RWPE2 (cell line): ENCODE results near the gene WDHD1.

Source experiments
- ATAC-seq: fragments of 200-7000 bp; cut with Tn5 transposase; 3 replicates; pipeline ENCODE4 v1.9.1; 2021; ENCODE audit warnings: low read depth
- DNase-seq: peaks from one replicate; pipeline ENCODE4 v3.0.0-alpha.2; 2020; ENCODE audit warnings: low spot score
- H3K27ac ChIP-seq: fragments of 450-650 bp; 2 replicates; pipeline ENCODE4 v1.5.1; 2017; ENCODE audit warnings: mild to moderate bottlenecking; ENCODE audit not compliant: poor library complexity, severe bottlenecking
- H3K27me3 ChIP-seq: fragments of 250-450 bp; sonication (Bioruptor Pico); 2 replicates; pipeline ENCODE4 v1.5.1; 2021; ENCODE audit warnings: mild to moderate bottlenecking, moderate library complexity; ENCODE audit not compliant: insufficient read depth, poor library complexity, severe bottlenecking
- H3K36me3 ChIP-seq: fragments of 250-450 bp; sonication (Bioruptor Pico); 2 replicates; pipeline ENCODE4 v1.5.1; 2020; ENCODE audit warnings: low read depth, mild to moderate bottlenecking, moderate library complexity
- H3K4me1 ChIP-seq: fragments of 250-450 bp; sonication (Bioruptor Pico); 2 replicates; pipeline ENCODE4 v1.5.1; 2021; ENCODE audit warnings: mild to moderate bottlenecking, moderate library complexity; ENCODE audit not compliant: insufficient read depth, poor library complexity, severe bottlenecking
- H3K4me3 ChIP-seq: fragments of 250-450 bp; sonication (Bioruptor Pico); 2 replicates; pipeline ENCODE4 v1.5.1; 2021; ENCODE audit warnings: mild to moderate bottlenecking, moderate library complexity; ENCODE audit not compliant: severe bottlenecking
- H3K9me3 ChIP-seq: fragments of 250-450 bp; sonication (Bioruptor Pico); 2 replicates; pipeline ENCODE4 v1.5.1; 2021; ENCODE audit warnings: mild to moderate bottlenecking, moderate library complexity; ENCODE audit not compliant: severe bottlenecking
- CTCF ChIP-seq: fragments of 450-650 bp; IDR thresholded peaks from one replicate; pipeline ENCODE4 v1.5.1; 2017; ENCODE audit warnings: mild to moderate bottlenecking, moderate library complexity; ENCODE audit not compliant: poor library complexity, severe bottlenecking

The WDHD1 gene

GRCh38 chr14:55062517-55063351 is 35.8 kb upstream of the WDHD1 start:
- no peak for DNase-seq
- no peak overlapping the region for H3K4me3 ChIP-seq
- H3K27ac ChIP-seq: no peak overlapping the region
- no peak for TF ChIP-seq CTCF
- no peaks in the 10 kb centered on the region for H3K4me1 ChIP-seq
- no peaks in the 10 kb centered on the region for H3K27me3 ChIP-seq
- 0 out of 3 replicates have a peak, but pooled peaks have one; percentile 24 for ATAC-seq
- no peaks in the 10 kb centered on the region for H3K9me3 ChIP-seq
- peaks cover 89% of the 10 kb centered on the region for H3K36me3 ChIP-seq

- no peak overlapping the region for H3K27ac ChIP-seq
- peaks cover 96% of the 10 kb centered on the region for H3K36me3 ChIP-seq
- no peak for TF ChIP-seq CTCF
- no peak overlapping the region for H3K4me3 ChIP-seq
- DNase-seq (no peak), ATAC-seq (no peak)
- peaks cover 7% of the 10 kb centered on the region for H3K4me1 ChIP-seq
- no peaks in the 10 kb centered on the region for H3K27me3 ChIP-seq
- no peaks in the 10 kb centered on the region for H3K9me3 ChIP-seq
Observed at GRCh38 chr14:55059333-55059732, 32.4 kb upstream of the WDHD1 start.

- no peak overlapping the region for H3K4me3 ChIP-seq
- no peak for DNase-seq
- no peaks in the 10 kb centered on the region for H3K9me3 ChIP-seq
- ATAC-seq: no peak
- H3K4me1 ChIP-seq: peaks cover 17% of the 10 kb centered on the region
- no peak for TF ChIP-seq CTCF
- H3K27me3 ChIP-seq: no peaks in the 10 kb centered on the region
- no peak overlapping the region for H3K27ac ChIP-seq
- H3K36me3 ChIP-seq: peaks cover 98% of the 10 kb centered on the region
Observed at GRCh38 chr14:55057919-55058318, 31.0 kb upstream of the WDHD1 start.

- ATAC-seq: no peak
- Histone ChIP-seq H3K4me1 (peaks cover 17% of the 10 kb centered on the region), H3K4me3 (no peak overlapping the region), H3K27me3 (no peaks in the 10 kb centered on the region), H3K36me3 (peaks cover 70% of the 10 kb centered on the region), H3K27ac (no peak overlapping the region), H3K9me3 (no peaks in the 10 kb centered on the region)
- TF ChIP-seq CTCF: no peak
- no peak for DNase-seq
Observed at GRCh38 chr14:55054098-55054497, 27.2 kb upstream of the WDHD1 start.

GRCh38 chr14:55053500-55053899 is 26.6 kb upstream of the WDHD1 start:
- Histone ChIP-seq H3K4me3 (peak overlapping the region; percentile 93), H3K27ac (peak overlapping the region; percentile 79), H3K36me3 (peaks cover 64% of the 10 kb centered on the region), H3K27me3 (no peaks in the 10 kb centered on the region), H3K4me1 (peaks cover 17% of the 10 kb centered on the region), H3K9me3 (no peaks in the 10 kb centered on the region)
- TF ChIP-seq CTCF: no peak
- ATAC-seq: no peak
- no peak for DNase-seq
